H9 (cell line): ENCODE data around the gene PGM2L1. TPM values are rescaled to one million over a fixed set of nuclear protein-coding genes. Genes with fewer than 3 reads are reported as not detected.

ENCODE experiments used
- DNase-seq: peaks from one replicate; pipeline ENCODE4 v3.0.0-alpha.2; 2017
- H2AFZ ChIP-seq: one replicate; pipeline ENCODE4 v1.6.1; 2013; ENCODE audit warnings: mild to moderate bottlenecking, low read length, control low read depth, moderate library complexity
- H2AK5ac ChIP-seq: 2 replicates; pipeline ENCODE4 v1.6.1; 2013; ENCODE audit warnings: low read length, control low read depth, mixed read lengths; ENCODE audit not compliant: insufficient read length
- H2BK120ac ChIP-seq: one replicate; pipeline ENCODE4 v1.6.1; 2013; ENCODE audit warnings: low read depth, mild to moderate bottlenecking, low read length, control low read depth, inconsistent platforms; ENCODE audit not compliant: poor library complexity, severe bottlenecking
- H2BK12ac ChIP-seq: 2 replicates; pipeline ENCODE4 v1.6.1; 2013; ENCODE audit warnings: low read length, control low read depth, mixed read lengths, low read depth; ENCODE audit not compliant: insufficient read length
- H2BK15ac ChIP-seq: 2 replicates; pipeline ENCODE4 v1.6.1; 2013; ENCODE audit warnings: low read depth, low read length, control low read depth
- H2BK20ac ChIP-seq: one replicate; pipeline ENCODE4 v1.6.1; 2013; ENCODE audit warnings: low read depth, mild to moderate bottlenecking, low read length, control low read depth, inconsistent platforms; ENCODE audit not compliant: poor library complexity, severe bottlenecking
- H2BK5ac ChIP-seq: 2 replicates; pipeline ENCODE4 v1.6.1; 2013; ENCODE audit warnings: low read length, control low read depth, mixed read lengths; ENCODE audit not compliant: insufficient read length
- H3K14ac ChIP-seq: 2 replicates; pipeline ENCODE4 v1.6.1; 2013; ENCODE audit warnings: low read length, control low read depth; ENCODE audit not compliant: insufficient read depth
- H3K18ac ChIP-seq: 2 replicates; pipeline ENCODE4 v1.6.1; 2013; ENCODE audit warnings: low read depth, mild to moderate bottlenecking, mixed read lengths, low read length, control low read depth; ENCODE audit not compliant: insufficient read length
- H3K23ac ChIP-seq: 2 replicates; pipeline ENCODE4 v1.6.1; 2013; ENCODE audit warnings: low read length, control low read depth, mixed read lengths, low read depth; ENCODE audit not compliant: insufficient read length
- H3K23me2 ChIP-seq: 2 replicates; pipeline ENCODE4 v1.6.1; 2013; ENCODE audit warnings: low read depth, mild to moderate bottlenecking, mixed read lengths, low read length, control low read depth; ENCODE audit not compliant: insufficient read length, poor library complexity, severe bottlenecking
- H3K27ac ChIP-seq: 2 replicates; pipeline ENCODE4 v1.5.1; 2013; ENCODE audit warnings: low read length, control low read depth, mixed read lengths, low read depth; ENCODE audit not compliant: insufficient read length
- H3K27me3 ChIP-seq: 2 replicates; pipeline ENCODE4 v1.6.1; 2013; ENCODE audit warnings: low read length, control low read depth, inconsistent platforms; ENCODE audit not compliant: insufficient read depth
- H3K4ac ChIP-seq: 2 replicates; pipeline ENCODE4 v1.6.1; 2013; ENCODE audit warnings: low read depth, mild to moderate bottlenecking, control low read depth, inconsistent platforms, low read length, moderate library complexity
- H3K4me1 ChIP-seq: 2 replicates; pipeline ENCODE4 v1.6.1; 2013; ENCODE audit warnings: low read length, control low read depth, inconsistent platforms; ENCODE audit not compliant: insufficient read depth
- H3K4me2 ChIP-seq: 2 replicates; pipeline ENCODE4 v1.6.1; 2013; ENCODE audit warnings: low read length, control low read depth, mixed read lengths; ENCODE audit not compliant: insufficient read length, insufficient read depth
- H3K56ac ChIP-seq: 2 replicates; pipeline ENCODE4 v1.6.1; 2013; ENCODE audit warnings: low read depth, mild to moderate bottlenecking, mixed read lengths, low read length, control low read depth; ENCODE audit not compliant: insufficient read length
- H3K79me1 ChIP-seq: 2 replicates; pipeline ENCODE4 v1.6.1; 2013; ENCODE audit warnings: low read depth, mild to moderate bottlenecking, moderate library complexity, low read length, control low read depth, inconsistent platforms; ENCODE audit not compliant: insufficient read depth, poor library complexity, severe bottlenecking
- H3K79me2 ChIP-seq: 2 replicates; pipeline ENCODE4 v1.6.1; 2013; ENCODE audit warnings: low read length, control low read depth, inconsistent platforms; ENCODE audit not compliant: insufficient read depth
- H3K9ac ChIP-seq: 2 replicates; pipeline ENCODE4 v1.6.1; 2013; ENCODE audit warnings: low read length, control low read depth, mixed read lengths; ENCODE audit not compliant: insufficient read length; ENCODE audit errors: extremely low read depth
- H3K9me3 ChIP-seq: one replicate; pipeline ENCODE4 v1.6.1; 2013; ENCODE audit warnings: low read depth, low read length, inconsistent platforms; ENCODE audit not compliant: control insufficient read depth
- H3T11ph ChIP-seq: one replicate; pipeline ENCODE4 v1.6.1; 2013; ENCODE audit warnings: mild to moderate bottlenecking, low read length, control low read depth, inconsistent platforms
- H4K20me1 ChIP-seq: one replicate; pipeline ENCODE4 v1.6.1; 2013; ENCODE audit not compliant: control insufficient read depth, insufficient read length, insufficient read depth
- H4K5ac ChIP-seq: 2 replicates; pipeline ENCODE4 v1.6.1; 2013; ENCODE audit warnings: low read depth, mild to moderate bottlenecking, mixed read lengths, low read length, control low read depth; ENCODE audit not compliant: insufficient read length
- H4K8ac ChIP-seq: replicated peaks from 2 replicates; pipeline ENCODE4 v1.6.1; 2013; ENCODE audit warnings: low read length, control low read depth, mixed read lengths, low read depth; ENCODE audit not compliant: insufficient read length
- H4K91ac ChIP-seq: 2 replicates; pipeline ENCODE4 v1.6.1; 2013; ENCODE audit warnings: low read depth, mild to moderate bottlenecking, moderate library complexity, mixed read lengths, low read length, control low read depth; ENCODE audit not compliant: insufficient read length
- H3K27ac Mint-ChIP-seq, 3 experiments: 2 replicates in 2 of 3; 3 replicates in 1 of 3; pipeline ENCODE4 v1.8.0; 2020 to 2021; ENCODE audit warnings: mixed read lengths in 3 of 3, mild to moderate bottlenecking in 1 of 3, moderate library complexity in 1 of 3
- H3K27me3 Mint-ChIP-seq: 2 replicates; pipeline ENCODE4 v1.8.0; 2021; ENCODE audit warnings: low read depth, mild to moderate bottlenecking, moderate library complexity, mixed read lengths
- H3K36me3 Mint-ChIP-seq, 3 experiments: 2 replicates in 2 of 3; 3 replicates in 1 of 3; pipeline ENCODE4 v1.8.0; 2020 to 2021; ENCODE audit warnings: low read depth in 3 of 3, mixed read lengths in 3 of 3; ENCODE audit not compliant: insufficient read depth in 1 of 3
- H3K4me1 Mint-ChIP-seq, 2 experiments: 2 replicates each; pipeline ENCODE4 v1.8.0; 2020; ENCODE audit warnings: mixed read lengths in 2 of 2
- H3K4me3 Mint-ChIP-seq, 2 experiments: 2 replicates in 1 of 2; 3 replicates in 1 of 2; pipeline ENCODE4 v1.8.0; 2020 to 2021; ENCODE audit warnings: mild to moderate bottlenecking in 2 of 2, mixed read lengths in 2 of 2, moderate library complexity in 1 of 2
- H3K9me3 Mint-ChIP-seq, 2 experiments: 2 replicates in 1 of 2; 3 replicates in 1 of 2; pipeline ENCODE4 v1.8.0; 2020; ENCODE audit warnings: mild to moderate bottlenecking in 2 of 2, mixed read lengths in 2 of 2, moderate library complexity in 1 of 2
- WGBS: extraction: QIAGEN DNeasy Blood & Tissue Kit; methylation state at CpG from one replicate; pipeline ENCODE4 v1.1.7; 2013; ENCODE audit warnings: missing lambda C conversion rate, low lambda C conversion rate, mixed read lengths; ENCODE audit not compliant: insufficient read length; ENCODE audit errors: extremely low coverage; 5-methylcytosine and 5-hydroxymethylcytosine counted together
- total RNA-seq: library from RNA; stranded (reverse); gene quantifications from 2 replicates; pipeline ENCODE4 v1.2.1, GENCODE V29; 2021
- TF ChIP-seq, protein P1 (sequence below): fragments of 200-600 bp; sonication (generic); conservative IDR thresholded peaks from 3 replicates; pipeline ENCODE4 v1.8.0; 2021; ENCODE audit warnings: antibody characterized with exemption, mild to moderate bottlenecking

PGM2L1 gene
- total RNA-seq, 1 experiment from 2014 or later: 16.9 TPM

- Histone ChIP-seq H4K91ac (no peak overlapping the region), H3K79me2 (no peaks in the 10 kb centered on the region), H3K79me1 (no peaks in the 10 kb centered on the region), H3T11ph (no peak overlapping the region), H4K5ac (no peak overlapping the region), H3K4me1 (peaks cover 3% of the 10 kb centered on the region; the same call in 1 of the 2 replicates), H3K4me2 (no peak overlapping the region), H3K14ac (no peak overlapping the region), H4K20me1 (no peaks in the 10 kb centered on the region), H3K23me2 (peaks cover 6% of the 10 kb centered on the region), H3K9ac (no peak overlapping the region), H3K23ac (no peak overlapping the region), H2BK5ac (no peak overlapping the region), H3K18ac (no peak overlapping the region), H2BK15ac (no peak overlapping the region), H2AK5ac (no peak overlapping the region), H2BK20ac (no peak overlapping the region), H3K27ac (no peak overlapping the region), H2BK120ac (no peak overlapping the region), H3K27me3 (peaks cover 6% of the 10 kb centered on the region; the same call in 1 of the 2 replicates), H4K8ac (no peak overlapping the region), H2AFZ (no peak overlapping the region), H3K9me3 (no peaks in the 10 kb centered on the region), H3K56ac (no peak overlapping the region), H2BK12ac (no peak overlapping the region), H3K4ac (no peak overlapping the region)
- Mint-ChIP-seq H3K36me3 (peaks cover 0 to 3% (median under 1%) of the 10 kb centered on the region in 3 experiments; a peak in 2 of 7 replicates), H3K4me1 (peaks cover 7% of the 10 kb centered on the region in 2 experiments), H3K27me3 (peaks cover 65% of the 10 kb centered on the region), H3K4me3 (peak overlapping the region in 1 of 2 experiments; percentile 9; a peak in 1 of 5 replicates), H3K9me3 (peaks cover 9 to 12% of the 10 kb centered on the region in 2 experiments), H3K27ac (no peak overlapping the region)
- no peak for DNase-seq
- TF ChIP-seq, protein P1, sequence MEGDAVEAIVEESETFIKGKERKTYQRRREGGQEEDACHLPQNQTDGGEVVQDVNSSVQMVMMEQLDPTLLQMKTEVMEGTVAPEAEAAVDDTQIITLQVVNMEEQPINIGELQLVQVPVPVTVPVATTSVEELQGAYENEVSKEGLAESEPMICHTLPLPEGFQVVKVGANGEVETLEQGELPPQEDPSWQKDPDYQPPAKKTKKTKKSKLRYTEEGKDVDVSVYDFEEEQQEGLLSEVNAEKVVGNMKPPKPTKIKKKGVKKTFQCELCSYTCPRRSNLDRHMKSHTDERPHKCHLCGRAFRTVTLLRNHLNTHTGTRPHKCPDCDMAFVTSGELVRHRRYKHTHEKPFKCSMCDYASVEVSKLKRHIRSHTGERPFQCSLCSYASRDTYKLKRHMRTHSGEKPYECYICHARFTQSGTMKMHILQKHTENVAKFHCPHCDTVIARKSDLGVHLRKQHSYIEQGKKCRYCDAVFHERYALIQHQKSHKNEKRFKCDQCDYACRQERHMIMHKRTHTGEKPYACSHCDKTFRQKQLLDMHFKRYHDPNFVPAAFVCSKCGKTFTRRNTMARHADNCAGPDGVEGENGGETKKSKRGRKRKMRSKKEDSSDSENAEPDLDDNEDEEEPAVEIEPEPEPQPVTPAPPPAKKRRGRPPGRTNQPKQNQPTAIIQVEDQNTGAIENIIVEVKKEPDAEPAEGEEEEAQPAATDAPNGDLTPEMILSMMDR: no peak
- WGBS: no CpG with 5 or more reads among the region's 1 CpG
These were observed 85.9 kb downstream of the PGM2L1 start for GRCh38 chr11:74312326-74312725.
